Activated T-helper 1 cell treated with anti-CD3 and anti-CD28 coated beads, Interleukin-12 subunit alpha, Interleukin-12 subunit beta, Interleukin-2, Interleukin-4 antibody, amounts not matched to agents 30 ng/mL and 10 ng/mL and 1 ng/mL, durations not matched to agents 14 hours and 24 hours and 36 hours (primary cell): ENCODE data around the gene GIMAP5. TPM values are rescaled to one million over a fixed set of nuclear protein-coding genes. Genes with fewer than 3 reads are reported as not detected.

Experiments used
- DNase-seq: peaks from one replicate; pipeline ENCODE4 v3.0.0; 2021; ENCODE audit warnings: low spot score
- H3K27ac Mint-ChIP-seq: one replicate; pipeline ENCODE4 v1.8.0; 2021; ENCODE audit warnings: mild to moderate bottlenecking, mixed read lengths
- H3K27me3 Mint-ChIP-seq: one replicate; pipeline ENCODE4 v1.8.0; 2022; ENCODE audit warnings: mild to moderate bottlenecking, moderate library complexity, mixed read lengths; ENCODE audit not compliant: insufficient read depth
- H3K36me3 Mint-ChIP-seq: one replicate; pipeline ENCODE4 v1.8.0; 2021; ENCODE audit warnings: low read depth, mixed read lengths
- H3K4me1 Mint-ChIP-seq: one replicate; pipeline ENCODE4 v1.8.0; 2021; ENCODE audit warnings: low read depth, mixed read lengths
- H3K4me3 Mint-ChIP-seq: one replicate; pipeline ENCODE4 v1.8.0; 2021; ENCODE audit warnings: mild to moderate bottlenecking, moderate library complexity, mixed read lengths
- H3K9me3 Mint-ChIP-seq: one replicate; pipeline ENCODE4 v1.8.0; 2021; ENCODE audit warnings: mixed read lengths
- intact Hi-C: fragments of 100-400 bp; cut with micrococcal nuclease; formaldehyde crosslinking; loops from one replicate; pipeline ENCODE4 v1.15.1; 2024
- total RNA-seq: library from RNA; stranded (reverse); gene quantifications from 2 replicates; pipeline ENCODE4 v1.2.3, GENCODE V29; 2022

Gene GIMAP5
- total RNA-seq, 1 donor from 2014 or later = 53.8 TPM

DNA sequence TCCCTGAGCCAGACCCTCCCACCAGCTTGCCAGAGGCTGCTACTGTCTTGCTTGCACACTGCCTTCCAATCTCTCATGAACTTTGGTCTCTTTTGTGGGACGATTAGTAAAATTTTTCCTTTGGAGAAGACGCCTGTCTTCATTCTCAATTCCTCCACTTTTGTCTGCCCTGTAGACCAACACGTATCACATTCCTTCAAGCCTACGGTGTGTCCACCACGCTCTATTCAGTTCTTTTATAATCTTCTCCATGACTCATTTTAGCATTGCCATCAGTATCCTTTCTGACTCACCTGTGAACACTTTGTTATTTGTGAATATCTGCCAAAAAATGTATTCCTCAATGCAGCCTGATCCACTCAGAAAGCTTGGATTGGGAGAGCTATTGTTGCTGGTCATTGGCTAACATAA, 1.4 kb downstream of the GIMAP5 start:
- Mint-ChIP-seq H3K27me3 (no peaks in the 10 kb centered on the region), H3K4me3 (peak overlapping the region; percentile 97), H3K4me1 (peaks cover 88% of the 10 kb centered on the region), H3K36me3 (peaks cover 51% of the 10 kb centered on the region), H3K27ac (peak overlapping the region; percentile 99), H3K9me3 (no peaks in the 10 kb centered on the region)
- intact Hi-C loops = loop anchor here (1.0 kb wide), 3 partner anchors 16 to 290 kb away; partner anchors contain the start of gene GIMAP2
- no peak for DNase-seq

- Mint-ChIP-seq H3K9me3 (no peaks in the 10 kb centered on the region), H3K4me1 (peaks cover 88% of the 10 kb centered on the region), H3K36me3 (peaks cover 54% of the 10 kb centered on the region), H3K27me3 (no peaks in the 10 kb centered on the region), H3K4me3 (peak overlapping the region; percentile 97), H3K27ac (peak overlapping the region; percentile 99)
- no peak for DNase-seq
- intact Hi-C loops = no loop called here
Observed at GRCh38 chr7:150739033-150739432, 1.8 kb downstream of the GIMAP5 start.

DNA sequence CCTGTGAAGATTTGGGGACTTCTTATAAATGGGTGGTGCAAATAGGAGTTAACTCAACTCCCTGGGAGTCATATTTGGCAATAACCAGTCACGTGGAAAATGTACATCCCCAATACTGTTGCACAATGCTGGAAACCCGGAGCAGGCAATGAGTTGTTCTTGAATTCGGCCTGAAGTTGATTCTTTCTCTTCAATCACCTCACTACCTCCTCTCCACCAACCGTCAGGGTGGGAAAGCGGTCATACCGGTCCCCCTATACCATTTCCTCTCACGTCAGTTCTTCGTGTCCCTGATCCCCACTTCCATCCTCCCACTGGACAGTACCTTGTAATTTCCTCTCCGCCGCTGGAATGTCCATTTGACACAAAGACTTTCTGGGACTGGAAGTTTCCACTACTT, 2.8 kb downstream of the GIMAP5 start:
- Mint-ChIP-seq H3K27ac (peak overlapping the region; percentile 89), H3K36me3 (peaks cover 62% of the 10 kb centered on the region), H3K4me1 (peaks cover 88% of the 10 kb centered on the region), H3K9me3 (no peaks in the 10 kb centered on the region), H3K4me3 (peak overlapping the region; percentile 97), H3K27me3 (no peaks in the 10 kb centered on the region)
- DNase-seq = no peak
- intact Hi-C loops = no loop called here

- DNase-seq = no peak
- peak overlapping the region; percentile 89 for H3K27ac Mint-ChIP-seq
- H3K4me3 Mint-ChIP-seq = peak overlapping the region; percentile 97
- peaks cover 86% of the 10 kb centered on the region for H3K4me1 Mint-ChIP-seq
- intact Hi-C loops = no loop called here
- no peaks in the 10 kb centered on the region for H3K9me3 Mint-ChIP-seq
- no peaks in the 10 kb centered on the region for H3K27me3 Mint-ChIP-seq
- H3K36me3 Mint-ChIP-seq = peaks cover 76% of the 10 kb centered on the region
Observed at GRCh38 chr7:150742286-150742968, 5.2 kb downstream of the GIMAP5 start.

- Mint-ChIP-seq H3K4me3 (peak overlapping the region; percentile 97), H3K36me3 (peaks cover 74% of the 10 kb centered on the region), H3K27ac (peak overlapping the region; percentile 88), H3K27me3 (no peaks in the 10 kb centered on the region), H3K9me3 (no peaks in the 10 kb centered on the region), H3K4me1 (peaks cover 96% of the 10 kb centered on the region)
- intact Hi-C loops = no loop called here
- DNase-seq = no peak
Observed at GRCh38 chr7:150744041-150744656, 6.9 kb downstream of the GIMAP5 start.

GRCh38 chr7:150745086-150745485, 7.9 kb downstream of the GIMAP5 start:
- Mint-ChIP-seq H3K4me1 (peaks cover 95% of the 10 kb centered on the region), H3K9me3 (no peaks in the 10 kb centered on the region), H3K27ac (peak overlapping the region; percentile 88), H3K4me3 (peak overlapping the region; percentile 97), H3K27me3 (no peaks in the 10 kb centered on the region), H3K36me3 (peaks cover 67% of the 10 kb centered on the region)
- intact Hi-C loops = no loop called here
- no peak for DNase-seq

GRCh38 chr7:150745876-150746275, 8.7 kb downstream of the GIMAP5 start:
- peak overlapping the region; percentile 86 for H3K27ac Mint-ChIP-seq
- peaks cover 95% of the 10 kb centered on the region for H3K4me1 Mint-ChIP-seq
- intact Hi-C loops = no loop called here
- peaks cover 59% of the 10 kb centered on the region for H3K36me3 Mint-ChIP-seq
- no peaks in the 10 kb centered on the region for H3K9me3 Mint-ChIP-seq
- no peaks in the 10 kb centered on the region for H3K27me3 Mint-ChIP-seq
- no peak for DNase-seq
- peak overlapping the region; percentile 97 for H3K4me3 Mint-ChIP-seq

- peaks cover 89% of the 10 kb centered on the region for H3K4me1 Mint-ChIP-seq
- peak overlapping the region; percentile 82 for H3K4me3 Mint-ChIP-seq
- peak overlapping the region; percentile 84 for H3K27ac Mint-ChIP-seq
- DNase-seq = no peak
- H3K36me3 Mint-ChIP-seq = peaks cover 49% of the 10 kb centered on the region
- no peaks in the 10 kb centered on the region for H3K27me3 Mint-ChIP-seq
- H3K9me3 Mint-ChIP-seq = no peaks in the 10 kb centered on the region
- intact Hi-C loops = no loop called here
Observed at GRCh38 chr7:150746921-150747320, 9.7 kb downstream of the GIMAP5 start.

DNA sequence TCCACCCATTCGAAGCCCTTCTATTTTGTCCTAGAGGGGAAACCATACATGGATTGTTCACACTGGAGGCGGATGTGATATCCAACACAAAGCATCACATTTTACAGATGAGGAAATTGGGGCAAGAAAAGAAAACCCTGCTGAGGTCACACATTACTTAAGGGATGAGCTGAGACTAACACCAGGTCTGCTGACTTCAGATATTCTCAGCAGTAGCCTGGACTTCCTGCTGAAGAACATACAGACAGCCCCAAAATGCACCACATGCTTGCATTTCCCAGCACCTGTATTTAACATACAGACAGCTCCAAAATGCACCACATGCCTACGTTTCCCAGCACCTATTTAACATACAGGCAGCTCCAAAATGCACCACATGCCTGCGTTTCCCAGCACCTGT, 11.2 kb downstream of the GIMAP5 start:
- intact Hi-C loops = no loop called here
- H3K36me3 Mint-ChIP-seq = peaks cover 34% of the 10 kb centered on the region

GRCh38 chr7:150751702-150752101, 14.5 kb downstream of the GIMAP5 start:
- peak overlapping the region; percentile 37 for H3K27ac Mint-ChIP-seq
- H3K4me1 Mint-ChIP-seq = peaks cover 84% of the 10 kb centered on the region
- peaks cover 4% of the 10 kb centered on the region for H3K9me3 Mint-ChIP-seq
- intact Hi-C loops = no loop called here
- peaks cover 8% of the 10 kb centered on the region for H3K36me3 Mint-ChIP-seq
- no peak overlapping the region for H3K4me3 Mint-ChIP-seq
- peaks cover 3% of the 10 kb centered on the region for H3K27me3 Mint-ChIP-seq
- no peak for DNase-seq

More for the DNA sequence above, 11.2 kb downstream of the GIMAP5 start:
- H3K9me3 Mint-ChIP-seq = no peaks in the 10 kb centered on the region
- H3K27me3 Mint-ChIP-seq = no peaks in the 10 kb centered on the region
- H3K4me1 Mint-ChIP-seq = peaks cover 85% of the 10 kb centered on the region
- peak overlapping the region; percentile 84 for H3K27ac Mint-ChIP-seq
- DNase-seq = no peak
- peak overlapping the region; percentile 48 for H3K4me3 Mint-ChIP-seq

DNA sequence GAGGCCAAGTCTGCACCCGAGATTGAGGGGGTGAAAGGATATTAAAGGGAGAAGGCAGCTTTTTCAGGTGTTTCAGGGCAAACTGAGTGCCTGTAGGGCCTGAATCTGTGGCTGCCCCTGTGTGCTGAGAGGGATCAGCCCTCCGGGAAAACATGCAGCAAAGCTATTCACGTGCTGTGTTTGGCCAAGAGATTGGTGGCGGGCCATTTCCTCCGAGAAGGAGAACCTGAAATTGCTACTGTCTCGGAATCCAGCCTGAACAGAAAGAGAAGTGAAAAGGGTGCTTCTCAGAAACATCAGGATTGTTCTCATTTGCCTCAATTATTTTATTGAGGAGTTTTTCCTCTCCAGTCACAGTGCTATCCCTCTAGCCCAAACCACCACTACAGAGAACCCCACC, 16.0 kb downstream of the GIMAP5 start:
- H3K27ac Mint-ChIP-seq = peak overlapping the region; percentile 89
- no peak for DNase-seq
- H3K27me3 Mint-ChIP-seq = peaks cover 3% of the 10 kb centered on the region
- no peak overlapping the region for H3K4me3 Mint-ChIP-seq
- H3K36me3 Mint-ChIP-seq = peaks cover under 1% of the 10 kb centered on the region
- intact Hi-C loops = no loop called here
- H3K4me1 Mint-ChIP-seq = peaks cover 75% of the 10 kb centered on the region
- H3K9me3 Mint-ChIP-seq = peaks cover 4% of the 10 kb centered on the region

DNA sequence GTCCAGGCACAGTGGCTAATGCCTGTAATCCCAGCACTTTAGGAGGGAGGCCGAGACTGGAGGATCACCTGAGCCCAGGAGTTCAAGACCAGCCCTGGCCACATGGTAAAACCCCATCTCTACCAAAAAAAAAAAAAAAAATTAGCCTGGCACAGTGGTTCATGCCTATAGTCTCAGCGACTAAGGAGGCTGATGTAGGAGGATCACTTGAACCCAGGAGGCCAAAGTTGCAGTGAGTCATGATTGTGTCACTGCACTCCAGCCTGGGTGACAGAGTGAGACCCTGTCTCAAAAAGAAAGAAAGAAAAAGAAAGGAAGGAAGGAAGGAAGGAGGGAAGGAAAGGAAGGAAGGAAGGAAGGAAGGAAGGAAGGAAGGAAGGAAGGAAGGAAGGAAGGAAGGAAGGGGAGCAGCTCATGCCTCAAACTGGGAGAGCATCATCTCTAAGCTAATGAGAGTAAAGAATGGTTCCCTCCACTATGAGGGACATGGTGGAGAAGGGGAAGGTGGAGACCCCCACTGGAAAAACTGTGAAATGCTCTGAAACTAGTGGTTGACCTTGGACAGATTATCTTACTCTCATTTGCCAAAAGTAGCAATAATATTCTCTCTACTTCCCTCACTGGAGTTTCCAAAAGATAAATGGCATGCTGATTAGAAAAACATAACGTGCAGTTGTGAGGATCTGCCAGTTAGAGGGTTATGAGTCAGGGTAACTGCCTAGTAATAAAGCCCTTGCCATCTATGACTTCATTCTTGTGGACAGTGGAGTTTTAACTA, 16.8 kb downstream of the GIMAP5 start:
- no peak for DNase-seq
- peaks cover 68% of the 10 kb centered on the region for H3K4me1 Mint-ChIP-seq
- peak overlapping the region; percentile 70 for H3K4me3 Mint-ChIP-seq
- peaks cover 4% of the 10 kb centered on the region for H3K9me3 Mint-ChIP-seq
- peak overlapping the region; percentile 98 for H3K27ac Mint-ChIP-seq
- intact Hi-C loops = loop anchor here (1.0 to 2.0 kb wide), 7 partner anchors 16 to 433 kb away; partner anchors contain the start of genes GIMAP1, GIMAP2 and GIMAP7
- H3K36me3 Mint-ChIP-seq = no peaks in the 10 kb centered on the region
- H3K27me3 Mint-ChIP-seq = peaks cover 3% of the 10 kb centered on the region

DNA sequence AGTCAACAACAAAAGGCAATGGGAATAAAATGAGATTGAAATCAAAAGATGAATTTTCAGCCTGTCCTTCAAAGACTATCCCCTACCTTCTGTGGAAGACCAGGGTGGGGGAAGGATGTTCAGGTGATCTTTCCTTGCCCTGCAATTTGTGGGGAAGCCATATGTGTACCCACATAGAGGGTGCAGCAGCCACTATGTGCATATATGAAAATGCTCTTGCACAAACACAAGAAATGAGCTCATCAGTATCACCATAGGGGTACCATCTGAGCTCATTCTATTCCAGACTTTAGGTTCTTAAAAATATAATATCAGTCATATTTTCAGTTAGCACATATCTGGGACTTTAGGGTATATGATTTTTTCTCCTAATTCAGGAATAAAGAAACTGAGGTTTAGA, 17.7 kb downstream of the GIMAP5 start:
- intact Hi-C loops = loop anchor here (1.0 to 5.0 kb wide), 15 partner anchors 17 to 434 kb away; partner anchors contain the start of genes GIMAP1, GIMAP2, GIMAP6 and GIMAP7
- peaks cover 59% of the 10 kb centered on the region for H3K4me1 Mint-ChIP-seq
- peaks cover 3% of the 10 kb centered on the region for H3K27me3 Mint-ChIP-seq
- peak overlapping the region; percentile 70 for H3K4me3 Mint-ChIP-seq
- H3K36me3 Mint-ChIP-seq = no peaks in the 10 kb centered on the region
- no peak for DNase-seq
- peaks cover 4% of the 10 kb centered on the region for H3K9me3 Mint-ChIP-seq
- H3K27ac Mint-ChIP-seq = peak overlapping the region; percentile 90
